ENCODE measurements around the gene ECM2.

Gene ECM2

GRCh38 chr9:92564982-92565381 lies 29.2 kb upstream of the ECM2 start:
- TF ChIP-seq CTCF (IDR thresholded peaks at IDR 0.05; ENCODE audit: low read length): no peak
- TF ChIP-seq EZH2 (IDR thresholded peaks at IDR 0.05; ENCODE audit: borderline replicate concordance, low read length): no peak
- H3K27me3 ChIP-seq (ENCODE audit: insufficient read depth, low read length): no peaks in the 10 kb centered on the region
- H3K79me2 ChIP-seq (ENCODE audit: insufficient read depth, low read length): no peaks in the 10 kb centered on the region
- H3K4me3 ChIP-seq (ENCODE audit: low read depth, low read length, poor library complexity, severe bottlenecking): no peak overlapping the region
- H3K4me2 ChIP-seq (ENCODE audit: low read length): no peak overlapping the region
- H3K36me3 ChIP-seq (ENCODE audit: insufficient read depth, low read length): no peaks in the 10 kb centered on the region
- H3F3A ChIP-seq (ENCODE audit: insufficient read depth, low read length): no peaks in the 10 kb centered on the region
- H4K20me1 ChIP-seq (ENCODE audit: insufficient read depth, low read length): no peaks in the 10 kb centered on the region
- H3K9ac ChIP-seq (ENCODE audit: low read length): no peak overlapping the region
- no peaks in the 10 kb centered on the region for H3K4me1 ChIP-seq (ENCODE audit: insufficient read depth, low read length, severe bottlenecking)
- H3K9me3 ChIP-seq (ENCODE audit: low read length): peaks cover 2% of the 10 kb centered on the region; the same call in 1 of the 2 replicates
- H3K27ac ChIP-seq (ENCODE audit: low read depth, low read length, poor library complexity, severe bottlenecking): no peak overlapping the region
- H3K9me2 ChIP-seq (ENCODE audit: low read depth, low read length): no peaks in the 10 kb centered on the region
- no peak overlapping the region for H2AFZ ChIP-seq (ENCODE audit: low read length)

- peaks cover 2% of the 10 kb centered on the region; the same call in 1 of the 2 replicates for H3K9me3 ChIP-seq (ENCODE audit: low read length)
- no peak overlapping the region for H3K27ac ChIP-seq (ENCODE audit: low read depth, low read length, poor library complexity, severe bottlenecking)
- H4K20me1 ChIP-seq (ENCODE audit: insufficient read depth, low read length): no peaks in the 10 kb centered on the region
- no peak overlapping the region for H2AFZ ChIP-seq (ENCODE audit: low read length)
- no peaks in the 10 kb centered on the region for H3K79me2 ChIP-seq (ENCODE audit: insufficient read depth, low read length)
- no peaks in the 10 kb centered on the region for H3K36me3 ChIP-seq (ENCODE audit: insufficient read depth, low read length)
- H3K27me3 ChIP-seq (ENCODE audit: insufficient read depth, low read length): no peaks in the 10 kb centered on the region
- no peak overlapping the region for H3K9ac ChIP-seq (ENCODE audit: low read length)
- TF ChIP-seq CTCF (IDR thresholded peaks at IDR 0.05; ENCODE audit: low read length) (no peak), EZH2 (IDR thresholded peaks at IDR 0.05; ENCODE audit: borderline replicate concordance, low read length) (no peak)
- H3K9me2 ChIP-seq (ENCODE audit: low read depth, low read length): no peaks in the 10 kb centered on the region
- H3K4me1 ChIP-seq (ENCODE audit: insufficient read depth, low read length, severe bottlenecking): no peaks in the 10 kb centered on the region
- H3K4me3 ChIP-seq (ENCODE audit: low read depth, low read length, poor library complexity, severe bottlenecking): no peak overlapping the region
- no peak overlapping the region for H3K4me2 ChIP-seq (ENCODE audit: low read length)
- no peaks in the 10 kb centered on the region for H3F3A ChIP-seq (ENCODE audit: insufficient read depth, low read length)
These were observed 28.7 kb upstream of the ECM2 start for GRCh38 chr9:92564504-92564903.

GRCh38 chr9:92563116-92564100 lies 27.6 kb upstream of the ECM2 start:
- Histone ChIP-seq H3K9me3 (ENCODE audit: low read length) (peaks cover 2% of the 10 kb centered on the region; the same call in 1 of the 2 replicates), H2AFZ (ENCODE audit: low read length) (no peak overlapping the region), H3K36me3 (ENCODE audit: insufficient read depth, low read length) (no peaks in the 10 kb centered on the region), H3F3A (ENCODE audit: insufficient read depth, low read length) (no peaks in the 10 kb centered on the region), H3K4me3 (ENCODE audit: low read depth, low read length, poor library complexity, severe bottlenecking) (no peak overlapping the region), H3K27me3 (ENCODE audit: insufficient read depth, low read length) (no peaks in the 10 kb centered on the region), H3K9me2 (ENCODE audit: low read depth, low read length) (no peaks in the 10 kb centered on the region), H3K27ac (ENCODE audit: low read depth, low read length, poor library complexity, severe bottlenecking) (no peak overlapping the region), H4K20me1 (ENCODE audit: insufficient read depth, low read length) (no peaks in the 10 kb centered on the region), H3K79me2 (ENCODE audit: insufficient read depth, low read length) (no peaks in the 10 kb centered on the region), H3K4me2 (ENCODE audit: low read length) (no peak overlapping the region), H3K9ac (ENCODE audit: low read length) (no peak overlapping the region), H3K4me1 (ENCODE audit: insufficient read depth, low read length, severe bottlenecking) (no peaks in the 10 kb centered on the region)
- TF ChIP-seq EZH2 (IDR thresholded peaks at IDR 0.05; ENCODE audit: borderline replicate concordance, low read length) (no peak), CTCF (IDR thresholded peaks at IDR 0.05; ENCODE audit: low read length) (no peak)
